Ishikawa (cell line): Measurements from ENCODE around the gene MYBPC2.

ENCODE experiments used
- CEBPB ChIP-seq: IDR thresholded peaks from 2 replicates; pipeline ENCODE4 v1.6.1; 2012
- CREB1 ChIP-seq: IDR thresholded peaks from 2 replicates; pipeline ENCODE4 v1.6.1; 2012; ENCODE audit warnings: low read depth
- EGR1 ChIP-seq: IDR thresholded peaks from 2 replicates; pipeline ENCODE4 v1.6.1; 2012
- EP300 ChIP-seq: IDR thresholded peaks from 2 replicates; pipeline ENCODE4 v1.6.1; 2012; ENCODE audit warnings: borderline replicate concordance
- FOXM1 ChIP-seq: IDR thresholded peaks from 2 replicates; pipeline ENCODE4 v1.6.1; 2012; ENCODE audit warnings: low read depth, borderline replicate concordance
- NFIC ChIP-seq: IDR thresholded peaks from 2 replicates; pipeline ENCODE4 v1.6.1; 2012
- RAD21 ChIP-seq: IDR thresholded peaks from 2 replicates; pipeline ENCODE4 v1.6.1; 2012; ENCODE audit warnings: low read depth
- TAF1 ChIP-seq: IDR thresholded peaks from 2 replicates; pipeline ENCODE4 v1.6.1; 2012; ENCODE audit warnings: low read depth, mild to moderate bottlenecking
- TCF12 ChIP-seq: IDR thresholded peaks from 2 replicates; pipeline ENCODE4 v1.6.1; 2012; ENCODE audit warnings: low read depth
- TEAD4 ChIP-seq: IDR thresholded peaks from 2 replicates; pipeline ENCODE4 v1.6.1; 2012
- YY1 ChIP-seq: IDR thresholded peaks from 2 replicates; pipeline ENCODE4 v1.6.1; 2012; ENCODE audit warnings: low read depth
- ZBTB7A ChIP-seq: IDR thresholded peaks from 2 replicates; pipeline ENCODE4 v1.6.1; 2012; ENCODE audit warnings: low read depth
- TF ChIP-seq, protein P1 (sequence below): IDR thresholded peaks from 2 replicates; pipeline ENCODE4 v1.6.1; 2012
- TF ChIP-seq, protein P2 (sequence below): IDR thresholded peaks from 2 replicates; pipeline ENCODE4 v1.6.1; 2012
- TF ChIP-seq, protein P3 (sequence below): IDR thresholded peaks from 2 replicates; pipeline ENCODE4 v1.6.1; 2012; ENCODE audit warnings: low read depth, mild to moderate bottlenecking

The MYBPC2 gene

DNA sequence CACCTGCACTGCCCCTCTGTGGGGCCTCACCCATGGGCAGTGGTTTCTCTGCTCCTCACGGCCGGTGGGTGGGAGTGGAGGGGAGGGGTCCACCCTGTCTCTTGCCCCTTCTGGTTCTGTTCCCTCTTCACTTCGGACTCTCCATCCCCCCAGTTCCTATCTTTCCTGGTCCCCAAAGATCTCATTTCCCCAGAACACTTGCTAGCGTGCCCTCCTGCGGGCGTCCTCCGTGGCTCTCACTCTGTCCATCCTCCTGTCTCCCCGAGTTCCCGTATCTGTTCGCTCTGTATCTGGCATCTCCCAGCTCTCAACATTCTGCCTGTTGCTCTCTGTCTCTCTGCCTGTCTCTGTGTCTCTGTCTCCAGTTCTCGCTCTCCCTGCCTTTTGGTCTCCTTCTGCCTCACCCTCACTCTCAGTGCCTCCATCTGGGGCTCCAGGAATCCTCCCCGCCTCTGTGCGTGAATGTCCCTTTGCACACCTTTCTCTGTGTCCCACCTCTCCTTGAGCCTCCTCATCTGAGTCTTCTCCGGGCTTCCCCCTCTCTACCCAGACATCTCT is 13.6 kb upstream of the MYBPC2 start:
- TF ChIP-seq YY1 (no peak), CREB1 (no peak), ZBTB7A (no peak), EGR1 (no peak), TCF12 (no peak), EP300 (no peak), FOXM1 (no peak), TEAD4 (no peak), TAF1 (no peak), NFIC (no peak), CEBPB (no peak), RAD21 (no peak)
- TF ChIP-seq, protein P1, sequence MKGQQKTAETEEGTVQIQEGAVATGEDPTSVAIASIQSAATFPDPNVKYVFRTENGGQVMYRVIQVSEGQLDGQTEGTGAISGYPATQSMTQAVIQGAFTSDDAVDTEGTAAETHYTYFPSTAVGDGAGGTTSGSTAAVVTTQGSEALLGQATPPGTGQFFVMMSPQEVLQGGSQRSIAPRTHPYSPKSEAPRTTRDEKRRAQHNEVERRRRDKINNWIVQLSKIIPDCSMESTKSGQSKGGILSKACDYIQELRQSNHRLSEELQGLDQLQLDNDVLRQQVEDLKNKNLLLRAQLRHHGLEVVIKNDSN = no peak
- TF ChIP-seq, protein P2, sequence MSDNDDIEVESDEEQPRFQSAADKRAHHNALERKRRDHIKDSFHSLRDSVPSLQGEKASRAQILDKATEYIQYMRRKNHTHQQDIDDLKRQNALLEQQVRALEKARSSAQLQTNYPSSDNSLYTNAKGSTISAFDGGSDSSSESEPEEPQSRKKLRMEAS = no peak
- TF ChIP-seq, protein P3, sequence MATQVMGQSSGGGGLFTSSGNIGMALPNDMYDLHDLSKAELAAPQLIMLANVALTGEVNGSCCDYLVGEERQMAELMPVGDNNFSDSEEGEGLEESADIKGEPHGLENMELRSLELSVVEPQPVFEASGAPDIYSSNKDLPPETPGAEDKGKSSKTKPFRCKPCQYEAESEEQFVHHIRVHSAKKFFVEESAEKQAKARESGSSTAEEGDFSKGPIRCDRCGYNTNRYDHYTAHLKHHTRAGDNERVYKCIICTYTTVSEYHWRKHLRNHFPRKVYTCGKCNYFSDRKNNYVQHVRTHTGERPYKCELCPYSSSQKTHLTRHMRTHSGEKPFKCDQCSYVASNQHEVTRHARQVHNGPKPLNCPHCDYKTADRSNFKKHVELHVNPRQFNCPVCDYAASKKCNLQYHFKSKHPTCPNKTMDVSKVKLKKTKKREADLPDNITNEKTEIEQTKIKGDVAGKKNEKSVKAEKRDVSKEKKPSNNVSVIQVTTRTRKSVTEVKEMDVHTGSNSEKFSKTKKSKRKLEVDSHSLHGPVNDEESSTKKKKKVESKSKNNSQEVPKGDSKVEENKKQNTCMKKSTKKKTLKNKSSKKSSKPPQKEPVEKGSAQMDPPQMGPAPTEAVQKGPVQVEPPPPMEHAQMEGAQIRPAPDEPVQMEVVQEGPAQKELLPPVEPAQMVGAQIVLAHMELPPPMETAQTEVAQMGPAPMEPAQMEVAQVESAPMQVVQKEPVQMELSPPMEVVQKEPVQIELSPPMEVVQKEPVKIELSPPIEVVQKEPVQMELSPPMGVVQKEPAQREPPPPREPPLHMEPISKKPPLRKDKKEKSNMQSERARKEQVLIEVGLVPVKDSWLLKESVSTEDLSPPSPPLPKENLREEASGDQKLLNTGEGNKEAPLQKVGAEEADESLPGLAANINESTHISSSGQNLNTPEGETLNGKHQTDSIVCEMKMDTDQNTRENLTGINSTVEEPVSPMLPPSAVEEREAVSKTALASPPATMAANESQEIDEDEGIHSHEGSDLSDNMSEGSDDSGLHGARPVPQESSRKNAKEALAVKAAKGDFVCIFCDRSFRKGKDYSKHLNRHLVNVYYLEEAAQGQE = no peak

DNA sequence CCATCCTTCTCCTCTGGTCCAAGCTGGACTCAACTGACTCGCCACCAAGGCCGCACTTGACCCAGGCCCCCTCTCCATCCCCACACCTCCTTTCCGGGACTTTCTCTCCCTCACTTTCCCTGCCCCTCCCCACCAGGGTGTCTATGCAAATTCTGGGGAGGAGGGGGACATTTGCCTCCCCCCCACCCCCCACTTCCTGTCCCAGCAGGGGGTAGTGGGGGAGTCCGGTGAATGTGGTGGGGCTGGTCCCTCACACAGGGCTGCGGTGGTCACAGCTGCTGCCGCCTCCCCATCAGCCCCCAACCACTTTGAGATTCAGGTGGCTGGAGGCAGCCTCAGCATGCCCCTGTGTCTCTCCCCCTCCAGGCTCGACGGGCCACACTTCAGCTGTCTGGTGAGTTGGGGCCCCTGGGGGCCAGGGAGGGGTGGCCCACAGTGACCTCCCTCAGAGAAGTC is 13.1 kb upstream of the MYBPC2 start:
- TF ChIP-seq, protein P2 = no peak
- TF ChIP-seq ZBTB7A = no peak
- no peak for TF ChIP-seq CREB1
- TF ChIP-seq TCF12 = no peak
- TF ChIP-seq FOXM1 = no peak
- TF ChIP-seq EGR1 = no peak
- no peak for TF ChIP-seq EP300
- no peak for TF ChIP-seq YY1
- no peak for TF ChIP-seq NFIC
- no peak for TF ChIP-seq RAD21
- TF ChIP-seq TAF1 = no peak
- TF ChIP-seq, protein P1 = no peak
- TF ChIP-seq, protein P3 = no peak
- no peak for TF ChIP-seq TEAD4
- no peak for TF ChIP-seq CEBPB

DNA sequence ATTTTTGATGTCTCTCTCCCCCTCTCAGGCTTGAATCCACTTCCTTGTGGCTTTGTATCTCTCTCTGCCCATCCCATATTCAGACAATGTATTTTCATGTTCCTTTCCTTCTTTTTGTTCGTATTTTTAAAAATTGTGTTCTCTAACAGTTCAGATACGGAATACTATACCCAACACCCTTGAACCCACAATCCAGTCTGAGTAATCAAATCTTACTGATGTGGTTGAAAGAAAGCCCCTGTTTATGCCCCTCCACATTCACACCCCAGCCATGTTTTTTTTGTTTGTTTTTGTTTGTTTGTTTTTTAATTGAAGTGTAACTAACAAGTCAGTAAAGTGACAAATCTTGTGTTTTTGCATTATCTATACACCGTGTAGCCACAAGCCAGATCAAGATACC is 12.6 kb upstream of the MYBPC2 start:
- TF ChIP-seq ZBTB7A (no peak), TCF12 (no peak), TEAD4 (no peak), YY1 (no peak), EGR1 (no peak), NFIC (no peak), TAF1 (no peak), RAD21 (no peak), EP300 (no peak), FOXM1 (no peak), CREB1 (no peak), CEBPB (no peak)
- TF ChIP-seq, protein P1 = no peak
- TF ChIP-seq, protein P2 = no peak
- TF ChIP-seq, protein P3 = no peak
